ENCODE results near the gene RNU2-1.

- no peak for TF ChIP-seq USF1 (IDR thresholded peaks at IDR 0.05; ENCODE audit: borderline replicate concordance, low read depth)
- TF ChIP-seq CTCF (IDR thresholded peaks at IDR 0.05), result no peak
These were observed 34.1 kb downstream of the RNU2-1 start for GRCh38 chr17:43199633-43200032.
